Left lung (tissue), 10 donors: ENCODE data around the gene OR6Q1. TPM values are rescaled to one million over a fixed set of nuclear protein-coding genes. Genes with fewer than 3 reads are reported as not detected.

ENCODE experiments used
- ATAC-seq: fragments of 200-7000 bp; cut with Tn5 transposase; one replicate; pipeline ENCODE4 v1.9.1; 2020; ENCODE audit warnings: moderate library complexity
- DNase-seq, 4 donors: peaks; one replicate each; pipeline ENCODE4 v3.0.0-alpha.2; 2013 to 2020
- H3K27ac ChIP-seq, 2 donors: fragments of 200-600 bp; sonication (generic) in 1 of 2; one replicate each; pipeline versions ENCODE4 v1.5.0 to v1.8.0; 2020 to 2021
- H3K27me3 ChIP-seq, 2 donors: fragments of 200-600 bp; sonication (generic) in 1 of 2; one replicate each; pipeline versions ENCODE4 v1.5.0 to v1.8.0; 2020 to 2021
- H3K36me3 ChIP-seq, 2 donors: fragments of 200-600 bp; sonication (generic) in 1 of 2; one replicate each; pipeline versions ENCODE4 v1.5.0 to v1.8.0; 2020 to 2021
- H3K4me1 ChIP-seq, 2 donors: fragments of 200-600 bp; one replicate each; pipeline ENCODE4 v1.8.0; 2021
- H3K4me3 ChIP-seq, 2 donors: fragments of 200-600 bp; sonication (generic) in 1 of 2; one replicate each; pipeline versions ENCODE4 v1.5.0 to v1.8.0; 2020 to 2021; ENCODE audit warnings: mild to moderate bottlenecking in 1 of 2
- H3K9me3 ChIP-seq, 2 donors: fragments of 200-600 bp; sonication (generic) in 1 of 2; one replicate each; pipeline versions ENCODE4 v1.5.0 to v1.8.0; 2020 to 2021
- CTCF ChIP-seq, 2 donors: fragments of 200-600 bp; sonication (generic) in 1 of 2; IDR thresholded peaks; one replicate each; pipeline versions ENCODE4 v1.5.0 to v1.8.0; 2021; ENCODE audit warnings: antibody characterized with exemption in 2 of 2
- intact Hi-C, 2 donors: fragments of 100-400 bp; cut with DNase I; formaldehyde crosslinking; loops; one replicate each; pipeline versions ENCODE4 v1.11.2 to v1.14.2; 2022
- polyA plus RNA-seq, 6 donors: library from polyadenylated mRNA; unstranded; fragments of 120-200 nt; gene quantifications; one replicate each; pipeline ENCODE4 v1.2.1, GENCODE V29; 2013; ENCODE audit not compliant: insufficient read length in 6 of 6
- total RNA-seq, 2 donors: library from RNA; stranded (reverse); fragmentation: NEBNext Ultra II Directional; extraction: Animal tissue kit (Norgen Biotek cat#: 25700); gene quantifications; one replicate each; pipeline ENCODE4 v1.2.1, GENCODE V29; 2021
- donor health status: DM: no; HTN: yes; CAD: no.
- donor health status: DM: no; HTN: no; CAD: no.

Gene OR6Q1
- total and polyA plus RNA-seq, 8 donors = not detected

GRCh38 chr11:58055806-58056401, 25.2 kb downstream of the OR6Q1 start:
- H3K27me3 ChIP-seq = no peaks in the 10 kb centered on the region
- H3K4me1 ChIP-seq = peaks cover 0 to 4% of the 10 kb centered on the region in 2 donors
- H3K27ac ChIP-seq = no peak overlapping the region
- H3K36me3 ChIP-seq = no peaks in the 10 kb centered on the region
- H3K9me3 ChIP-seq = no peaks in the 10 kb centered on the region
- no peak for DNase-seq
- ATAC-seq = no peak
- TF ChIP-seq CTCF (IDR thresholded peaks at IDR 0.05) = no peak
- no peak overlapping the region for H3K4me3 ChIP-seq
- intact Hi-C loops = no loop called here

GRCh38 chr11:58057481-58057880, 26.7 kb downstream of the OR6Q1 start:
- no peak for ATAC-seq
- Histone ChIP-seq H3K27me3 (no peaks in the 10 kb centered on the region), H3K36me3 (no peaks in the 10 kb centered on the region), H3K4me1 (peaks cover 0 to 4% of the 10 kb centered on the region in 2 donors), H3K9me3 (no peaks in the 10 kb centered on the region), H3K27ac (no peak overlapping the region), H3K4me3 (no peak overlapping the region)
- intact Hi-C loops = no loop called here
- TF ChIP-seq CTCF (IDR thresholded peaks at IDR 0.05) = no peak
- DNase-seq = no peak

GRCh38 chr11:58058276-58059006, 27.7 kb downstream of the OR6Q1 start:
- no peaks in the 10 kb centered on the region for H3K9me3 ChIP-seq
- no peak overlapping the region for H3K4me3 ChIP-seq
- H3K27ac ChIP-seq = peak overlapping the region in 1 of 2 donors; percentile 33
- intact Hi-C loops = no loop called here
- no peaks in the 10 kb centered on the region for H3K36me3 ChIP-seq
- H3K27me3 ChIP-seq = no peaks in the 10 kb centered on the region
- ATAC-seq (peak; percentile 61), DNase-seq (peak in 3 of 4 donors; percentile 45 to 72 (median 59))
- TF ChIP-seq CTCF (IDR thresholded peaks at IDR 0.05) = no peak
- H3K4me1 ChIP-seq = peaks cover 0 to 4% of the 10 kb centered on the region in 2 donors

- TF ChIP-seq CTCF (IDR thresholded peaks at IDR 0.05) = no peak
- peak; percentile 78 for ATAC-seq
- intact Hi-C loops = no loop called here
- H3K4me3 ChIP-seq = no peak overlapping the region
- H3K4me1 ChIP-seq = peaks cover 0 to 4% of the 10 kb centered on the region in 2 donors
- DNase-seq = peak in 1 of 4 donors; percentile 21
- H3K27ac ChIP-seq = peak overlapping the region in 1 of 2 donors; percentile 33
- H3K36me3 ChIP-seq = no peaks in the 10 kb centered on the region
- no peaks in the 10 kb centered on the region for H3K9me3 ChIP-seq
- H3K27me3 ChIP-seq = no peaks in the 10 kb centered on the region
Measured at GRCh38 chr11:58059007-58059350, 28.2 kb downstream of the OR6Q1 start.

GRCh38 chr11:58060535-58060934, 29.8 kb downstream of the OR6Q1 start:
- no peaks in the 10 kb centered on the region for H3K36me3 ChIP-seq
- DNase-seq (no peak), ATAC-seq (no peak)
- no peak overlapping the region for H3K4me3 ChIP-seq
- H3K9me3 ChIP-seq = no peaks in the 10 kb centered on the region
- H3K27me3 ChIP-seq = no peaks in the 10 kb centered on the region
- no peak overlapping the region for H3K27ac ChIP-seq
- no peak for TF ChIP-seq CTCF (IDR thresholded peaks at IDR 0.05)
- intact Hi-C loops = no loop called here
- H3K4me1 ChIP-seq = peaks cover 0 to 4% of the 10 kb centered on the region in 2 donors
